MM.1S (cell line): Measurements from ENCODE around the gene FGF21.

Experiments
- DNase-seq: peaks from one replicate; pipeline ENCODE4 v3.0.0-alpha.2; 2015
- H2AFZ ChIP-seq: fragments of 300-600 bp; sonication (generic); 2 replicates; pipeline ENCODE4 v1.6.0; 2016; ENCODE audit warnings: antibody characterized with exemption, low read length
- H3F3A ChIP-seq: fragments of 300-600 bp; sonication (generic); 2 replicates; pipeline ENCODE4 v1.6.1; 2016; ENCODE audit warnings: mild to moderate bottlenecking, antibody characterized with exemption, low read length, moderate library complexity, mixed read lengths; ENCODE audit not compliant: insufficient read depth
- H3K27ac ChIP-seq: fragments of 300-600 bp; sonication (generic); 2 replicates; pipeline ENCODE4 v1.5.1; 2016; ENCODE audit warnings: mild to moderate bottlenecking, low read length
- H3K27me3 ChIP-seq: fragments of 300-600 bp; sonication (generic); replicated peaks from 2 replicates; pipeline ENCODE4 v1.6.0; 2016; ENCODE audit warnings: low read length; ENCODE audit not compliant: insufficient read depth
- H3K36me3 ChIP-seq: fragments of 300-600 bp; sonication (generic); replicated peaks from 2 replicates; pipeline ENCODE4 v1.6.1; 2016; ENCODE audit warnings: mild to moderate bottlenecking, low read length, mixed read lengths; ENCODE audit not compliant: insufficient read depth
- H3K4me1 ChIP-seq: fragments of 300-600 bp; sonication (generic); 2 replicates; pipeline ENCODE4 v1.6.1; 2016; ENCODE audit warnings: low read length, mixed read lengths
- H3K4me2 ChIP-seq: fragments of 300-600 bp; sonication (generic); 2 replicates; pipeline ENCODE4 v1.6.0; 2016; ENCODE audit warnings: low read depth, low read length
- H3K4me3 ChIP-seq: fragments of 300-600 bp; sonication (generic); 2 replicates; pipeline ENCODE4 v1.5.1; 2016; ENCODE audit warnings: low read length, mixed read lengths
- H3K79me2 ChIP-seq: fragments of 300-600 bp; sonication (generic); 2 replicates; pipeline ENCODE4 v1.6.1; 2016; ENCODE audit warnings: mixed run types, low read length, mixed read lengths
- H3K9ac ChIP-seq: fragments of 300-600 bp; sonication (generic); 2 replicates; pipeline ENCODE4 v1.6.1; 2016; ENCODE audit warnings: low read length, mixed read lengths
- H3K9me2 ChIP-seq: fragments of 300-600 bp; sonication (generic); replicated peaks from 2 replicates; pipeline ENCODE4 v1.6.1; 2016; ENCODE audit warnings: mild to moderate bottlenecking, low read length, mixed read lengths; ENCODE audit not compliant: insufficient read depth
- H3K9me3 ChIP-seq: fragments of 300-600 bp; sonication (generic); replicated peaks from 2 replicates; pipeline ENCODE4 v1.6.1; 2016; ENCODE audit warnings: mild to moderate bottlenecking, low read length, mixed read lengths; ENCODE audit not compliant: insufficient read depth
- H4K20me1 ChIP-seq: fragments of 300-600 bp; sonication (generic); 2 replicates; pipeline ENCODE4 v1.6.1; 2016; ENCODE audit warnings: mild to moderate bottlenecking, low read length, moderate library complexity, mixed read lengths; ENCODE audit not compliant: insufficient read depth
- CTCF ChIP-seq: fragments of 300-600 bp; sonication (generic); IDR thresholded peaks from 2 replicates; pipeline ENCODE4 v1.5.1; 2016; ENCODE audit warnings: antibody characterized with exemption, low read length, mixed read lengths
- EZH2 ChIP-seq: fragments of 300-600 bp; sonication (generic); optimal IDR thresholded peaks from 2 replicates; pipeline ENCODE3; 2017; ENCODE audit warnings: low read depth, mild to moderate bottlenecking, antibody characterized with exemption, low read length, mixed read lengths
- EZH2phosphoT487 ChIP-seq: fragments of 300-600 bp; sonication (generic); IDR thresholded peaks from 2 replicates; pipeline ENCODE4 v1.6.1; 2018; ENCODE audit warnings: antibody characterized with exemption, low read length

The FGF21 gene

GRCh38 chr19:48772503-48772953 lies 17.2 kb downstream of the FGF21 start:
- Histone ChIP-seq H3K4me3 (no peak overlapping the region), H2AFZ (no peak overlapping the region), H3K4me1 (no peaks in the 10 kb centered on the region), H3K4me2 (no peak overlapping the region), H3K79me2 (no peaks in the 10 kb centered on the region), H3K36me3 (no peaks in the 10 kb centered on the region), H3K9me2 (no peaks in the 10 kb centered on the region), H4K20me1 (no peaks in the 10 kb centered on the region), H3K27me3 (peaks cover 66% of the 10 kb centered on the region), H3K9ac (no peak overlapping the region), H3F3A (no peaks in the 10 kb centered on the region), H3K27ac (no peak overlapping the region), H3K9me3 (no peaks in the 10 kb centered on the region)
- TF ChIP-seq EZH2 (no peak), CTCF (no peak), EZH2phosphoT487 (no peak)
- no peak for DNase-seq

- no peak overlapping the region for H3K4me2 ChIP-seq
- no peak overlapping the region for H3K9ac ChIP-seq
- TF ChIP-seq EZH2phosphoT487 = no peak
- no peak for TF ChIP-seq CTCF
- no peak for TF ChIP-seq EZH2
- no peaks in the 10 kb centered on the region for H3K79me2 ChIP-seq
- peaks cover 9% of the 10 kb centered on the region for H3K4me1 ChIP-seq
- no peak for DNase-seq
- H3K9me2 ChIP-seq = no peaks in the 10 kb centered on the region
- peaks cover 49% of the 10 kb centered on the region for H3K27me3 ChIP-seq
- H3K27ac ChIP-seq = no peak overlapping the region
- no peaks in the 10 kb centered on the region for H4K20me1 ChIP-seq
- no peaks in the 10 kb centered on the region for H3K9me3 ChIP-seq
- no peaks in the 10 kb centered on the region for H3K36me3 ChIP-seq
- 0 out of 2 replicates have a peak, but pooled peaks cover 4% of the 10 kb centered on the region for H3F3A ChIP-seq
- no peak overlapping the region for H2AFZ ChIP-seq
- no peak overlapping the region for H3K4me3 ChIP-seq
Observed at GRCh38 chr19:48777139-48777538, 21.8 kb downstream of the FGF21 start.

GRCh38 chr19:48777720-48778119 lies 22.4 kb downstream of the FGF21 start:
- TF ChIP-seq CTCF = no peak
- no peak for TF ChIP-seq EZH2
- no peak for TF ChIP-seq EZH2phosphoT487
- Histone ChIP-seq H3K79me2 (no peaks in the 10 kb centered on the region), H4K20me1 (no peaks in the 10 kb centered on the region), H3K4me3 (no peak overlapping the region), H3K36me3 (no peaks in the 10 kb centered on the region), H2AFZ (no peak overlapping the region), H3K4me1 (peaks cover 9% of the 10 kb centered on the region), H3K4me2 (no peak overlapping the region), H3K9ac (no peak overlapping the region), H3K27me3 (peaks cover 49% of the 10 kb centered on the region), H3K9me2 (no peaks in the 10 kb centered on the region), H3F3A (0 out of 2 replicates have a peak, but pooled peaks cover 4% of the 10 kb centered on the region), H3K9me3 (no peaks in the 10 kb centered on the region), H3K27ac (no peak overlapping the region)
- DNase-seq = no peak
